K562 (cell line): Measurements from ENCODE around the gene TXLNA. TPM values are rescaled to one million over a fixed set of nuclear protein-coding genes. Genes with fewer than 3 reads are reported as not detected.

Experiments
- CEBPZ ChIP-seq: fragments of 150-350 bp; IDR thresholded peaks from 2 replicates; pipeline ENCODE4 v1.6.1; 2014; ENCODE audit warnings: low read depth, mild to moderate bottlenecking, low read length, borderline replicate concordance
- ESRRB ChIP-seq: fragments of 250-450 bp; sonication (Bioruptor Pico); IDR thresholded peaks from 2 replicates; pipeline ENCODE4 v1.5.0; 2020; ENCODE audit warnings: mild to moderate bottlenecking, moderate library complexity, borderline replicate concordance
- FOSL1 ChIP-seq: fragments of 200-800 bp; sonication (Bioruptor generic); conservative IDR thresholded peaks from 2 replicates; pipeline ENCODE4 v1.6.1; 2016; ENCODE audit warnings: missing genetic modification characterization, missing compliant biosample characterization
- HNRNPUL1 ChIP-seq: fragments of 200-400 bp; formaldehyde crosslinking; IDR thresholded peaks from 2 replicates; pipeline ENCODE4 v1.6.1; 2017; ENCODE audit warnings: low read length
- MEIS2 ChIP-seq: fragments of 450-650 bp; IDR thresholded peaks from 2 replicates; pipeline ENCODE4 v1.6.1; 2014; ENCODE audit warnings: mild to moderate bottlenecking; ENCODE audit not compliant: partially characterized antibody
- MYBL2 ChIP-seq, 2 experiments: fragments of 450-650 bp in 1 of 2; sonication (generic) in 1 of 2; formaldehyde crosslinking in 1 of 2; IDR thresholded peaks; 2 replicates each; pipeline versions ENCODE4 v1.6.1 to v1.8.1; 2017 to 2022; ENCODE audit warnings: borderline replicate concordance in 1 of 2, inconsistent platforms in 1 of 2, low read depth in 1 of 2, mild to moderate bottlenecking in 1 of 2, missing genetic modification reagents in 1 of 2, moderate library complexity in 1 of 2
- NCOR1 ChIP-seq: fragments of 450-650 bp; IDR thresholded peaks from 2 replicates; pipeline ENCODE4 v1.6.1; 2016; ENCODE audit warnings: mild to moderate bottlenecking, moderate library complexity
- NKRF ChIP-seq: fragments of 450-650 bp; IDR thresholded peaks from 2 replicates; pipeline ENCODE4 v1.6.1; 2016; ENCODE audit warnings: borderline replicate concordance
- SIX5 ChIP-seq, 2 experiments: IDR thresholded peaks; 2 replicates each; pipeline ENCODE4 v1.6.1; 2011; ENCODE audit warnings: low read length in 2 of 2, borderline replicate concordance in 1 of 2, low read depth in 1 of 2, mild to moderate bottlenecking in 1 of 2, moderate library complexity in 1 of 2; ENCODE audit not compliant: insufficient read depth in 1 of 2
- STAG1 ChIP-seq: sonication (generic); formaldehyde crosslinking; IDR thresholded peaks from 2 replicates; pipeline ENCODE4 v1.5.0; 2020; ENCODE audit warnings: missing genetic modification reagents, borderline replicate concordance
- ZNF133 ChIP-seq: fragments of 250-450 bp; sonication (Bioruptor Pico); IDR thresholded peaks from 2 replicates; pipeline ENCODE4 v1.4.0; 2020; ENCODE audit warnings: mild to moderate bottlenecking
- ZNF140 ChIP-seq: fragments of 250-450 bp; sonication (Bioruptor Pico); IDR thresholded peaks from 2 replicates; pipeline ENCODE4 v1.8.0; 2021; ENCODE audit warnings: moderate library complexity, mild to moderate bottlenecking, inconsistent platforms
- ZNF354B ChIP-seq: fragments of 250-450 bp; sonication (Bioruptor Pico); IDR thresholded peaks from 2 replicates; pipeline ENCODE4 v1.4.0; 2020
- ZNF444 ChIP-seq: fragments of 250-450 bp; sonication (Bioruptor Pico); IDR thresholded peaks from 2 replicates; pipeline ENCODE4 v1.4.0; 2020; ENCODE audit warnings: mild to moderate bottlenecking, moderate library complexity
- ZNF512 ChIP-seq: IDR thresholded peaks from 2 replicates; pipeline ENCODE4 v1.6.1; 2016; ENCODE audit warnings: missing genetic modification characterization, missing compliant biosample characterization
- polyA plus RNA-seq, 8 experiments: library from polyadenylated mRNA; depleted of rRNA in 4 of 8; stranded (reverse) in 5 of 8; unstranded in 3 of 8; fragments of >200 nt; fragmentation: Nextera tagmentation in 2 of 8; fragmentation: Illumina TruSeq in 1 of 8; extraction: Ambion mirVana in 2 of 8; extraction: Trizol in 1 of 8; gene quantifications; 2 replicates each; pipeline versions ENCODE4 v1.2.1 to v1.2.3, GENCODE V29; 2011 to 2014; ENCODE audit warnings: inconsistent platforms in 1 of 8, missing spikeins in 1 of 8
- total RNA-seq, 7 experiments: library from RNA; depleted of rRNA in 6 of 7; stranded (reverse); fragments of >200 nt in 6 of 7; fragmentation: Illumina TruSeq in 2 of 7; extraction: Trizol in 2 of 7; gene quantifications; 2 replicates each; pipeline versions ENCODE4 v1.2.1 to v1.2.3, GENCODE V29; 2011 to 2021; ENCODE audit warnings: low replicate concordance in 1 of 7
- TF ChIP-seq, protein P1 (sequence below): fragments of 250-450 bp; sonication (Bioruptor Pico); IDR thresholded peaks from 2 replicates; pipeline ENCODE4 v1.4.0; 2020
- TF ChIP-seq, protein P2 (sequence below): fragments of 250-450 bp; sonication (Bioruptor Pico); IDR thresholded peaks from 2 replicates; pipeline ENCODE4 v1.4.0; 2020; ENCODE audit warnings: mild to moderate bottlenecking

The TXLNA gene
- total and polyA plus RNA-seq, 9 of the 15 experiments (the other 6 are each of a cell fraction or from before 2014, with no cell fraction given) = 9.2 to 54.5 (median 39.3) TPM

GRCh38 chr1:32179443-32180185 is at the start of gene TXLNA (continued):
- TF ChIP-seq MYBL2 (IDR thresholded peaks at IDR 0.05; ENCODE audit: low read depth) (peak; percentile 41; the same call in 1 of the 2 replicates), MYBL2 (CRISPR knock-in tag; IDR thresholded peaks at IDR 0.05; ENCODE audit: borderline replicate concordance) (no peak), NKRF (peak; percentile 75; the same call in 1 of the 2 replicates), CEBPZ (no peak), SIX5 (IDR thresholded peaks at IDR 0.05; ENCODE audit: borderline replicate concordance in 1 of 2, insufficient read depth in 1 of 2, low read depth in 1 of 2, low read length in 2 of 2) (no peak), MEIS2 (peak; percentile 77), ZNF133 (CRISPR knock-in tag) (no peak), HNRNPUL1 (no peak), ZNF140 (CRISPR knock-in tag) (no peak), FOSL1 (tag) (peak; percentile 54), NCOR1 (no peak), ESRRB (CRISPR knock-in tag) (no peak), ZNF512 (tag) (no peak), ZNF354B (CRISPR knock-in tag) (no peak), ZNF444 (no peak), STAG1 (CRISPR knock-in tag) (no peak)
- TF ChIP-seq, protein P1, sequence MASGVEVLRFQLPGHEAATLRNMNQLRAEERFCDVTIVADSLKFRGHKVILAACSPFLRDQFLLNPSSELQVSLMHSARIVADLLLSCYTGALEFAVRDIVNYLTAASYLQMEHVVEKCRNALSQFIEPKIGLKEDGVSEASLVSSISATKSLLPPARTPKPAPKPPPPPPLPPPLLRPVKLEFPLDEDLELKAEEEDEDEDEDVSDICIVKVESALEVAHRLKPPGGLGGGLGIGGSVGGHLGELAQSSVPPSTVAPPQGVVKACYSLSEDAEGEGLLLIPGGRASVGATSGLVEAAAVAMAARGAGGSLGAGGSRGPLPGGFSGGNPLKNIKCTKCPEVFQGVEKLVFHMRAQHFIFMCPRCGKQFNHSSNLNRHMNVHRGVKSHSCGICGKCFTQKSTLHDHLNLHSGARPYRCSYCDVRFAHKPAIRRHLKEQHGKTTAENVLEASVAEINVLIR = peak; percentile 57; the same call in 1 of the 2 replicates
- TF ChIP-seq, protein P2, sequence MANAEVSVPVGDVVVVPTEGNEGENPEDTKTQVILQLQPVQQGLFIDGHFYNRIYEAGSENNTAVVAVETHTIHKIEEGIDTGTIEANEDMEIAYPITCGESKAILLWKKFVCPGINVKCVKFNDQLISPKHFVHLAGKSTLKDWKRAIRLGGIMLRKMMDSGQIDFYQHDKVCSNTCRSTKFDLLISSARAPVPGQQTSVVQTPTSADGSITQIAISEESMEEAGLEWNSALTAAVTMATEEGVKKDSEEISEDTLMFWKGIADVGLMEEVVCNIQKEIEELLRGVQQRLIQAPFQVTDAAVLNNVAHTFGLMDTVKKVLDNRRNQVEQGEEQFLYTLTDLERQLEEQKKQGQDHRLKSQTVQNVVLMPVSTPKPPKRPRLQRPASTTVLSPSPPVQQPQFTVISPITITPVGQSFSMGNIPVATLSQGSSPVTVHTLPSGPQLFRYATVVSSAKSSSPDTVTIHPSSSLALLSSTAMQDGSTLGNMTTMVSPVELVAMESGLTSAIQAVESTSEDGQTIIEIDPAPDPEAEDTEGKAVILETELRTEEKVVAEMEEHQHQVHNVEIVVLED (CRISPR knock-in tag) = peak; percentile 76
